GM19324 (cell line): Measurements from ENCODE around the gene NRXN2.

ENCODE experiments used
- ATAC-seq: cut with Tn5 transposase; IDR thresholded peaks from one replicate; pipeline ENCODE4 v1.9.1; 2021; ENCODE audit warnings: mild to moderate bottlenecking, moderate library complexity; ENCODE audit not compliant: unreplicated experiment, low FRiP score

NRXN2 gene

DNA sequence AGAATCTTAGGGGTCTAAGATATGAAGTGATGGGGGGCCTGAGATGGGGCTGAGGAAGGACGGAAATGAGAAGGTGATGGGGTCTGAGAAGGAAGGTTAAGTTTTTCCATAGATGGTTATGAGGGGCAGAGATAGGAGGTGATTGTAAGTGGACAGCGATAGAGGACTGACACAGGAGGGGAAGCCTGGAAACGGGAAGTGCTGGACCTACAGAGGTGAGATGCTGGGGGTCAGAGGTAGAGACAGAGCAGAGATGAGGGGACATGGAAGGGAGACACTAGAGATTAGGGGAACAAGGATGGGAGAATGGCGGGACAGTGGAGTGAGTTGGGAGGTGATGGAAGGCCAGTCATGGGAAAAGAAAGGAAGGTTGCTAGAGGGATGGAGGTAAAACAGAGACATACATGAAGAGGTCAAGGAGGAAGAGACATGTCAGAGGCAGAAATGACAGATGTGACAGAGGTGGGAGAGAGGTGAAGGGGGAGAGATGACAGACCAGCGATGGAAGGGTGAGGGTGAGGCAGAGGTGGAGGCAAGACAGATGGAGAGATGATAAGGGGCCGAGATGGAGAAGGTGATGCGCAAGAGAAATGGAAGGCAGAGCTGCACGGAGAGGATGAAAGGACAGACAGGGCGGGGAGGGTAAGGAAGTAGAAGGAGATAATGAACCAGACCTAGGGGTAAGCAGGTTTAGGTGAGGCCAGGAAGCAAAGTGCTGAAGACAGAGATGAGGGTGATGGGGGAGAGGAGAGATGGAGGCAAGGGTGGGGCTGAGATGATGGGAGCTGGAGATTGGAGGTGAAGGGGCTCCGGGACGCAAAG is 81.2 kb downstream of the NRXN2 start:
- ATAC-seq: no peak

- no peak for ATAC-seq
These were observed 83.1 kb downstream of the NRXN2 start for GRCh38 chr11:64639885-64640284.

- no peak for ATAC-seq
These were observed 84.2 kb downstream of the NRXN2 start for GRCh38 chr11:64638829-64639228.

GRCh38 chr11:64638018-64638665 is 84.9 kb downstream of the NRXN2 start:
- ATAC-seq: no peak

- no peak for ATAC-seq
These were observed 85.5 kb downstream of the NRXN2 start for GRCh38 chr11:64637334-64638017.

- ATAC-seq: no peak
These were observed 89.3 kb downstream of the NRXN2 start for GRCh38 chr11:64633555-64634159.

GRCh38 chr11:64632654-64633053 is 90.3 kb downstream of the NRXN2 start:
- ATAC-seq: no peak

- no peak for ATAC-seq
These were observed 90.8 kb downstream of the NRXN2 start for GRCh38 chr11:64632237-64632636.

DNA sequence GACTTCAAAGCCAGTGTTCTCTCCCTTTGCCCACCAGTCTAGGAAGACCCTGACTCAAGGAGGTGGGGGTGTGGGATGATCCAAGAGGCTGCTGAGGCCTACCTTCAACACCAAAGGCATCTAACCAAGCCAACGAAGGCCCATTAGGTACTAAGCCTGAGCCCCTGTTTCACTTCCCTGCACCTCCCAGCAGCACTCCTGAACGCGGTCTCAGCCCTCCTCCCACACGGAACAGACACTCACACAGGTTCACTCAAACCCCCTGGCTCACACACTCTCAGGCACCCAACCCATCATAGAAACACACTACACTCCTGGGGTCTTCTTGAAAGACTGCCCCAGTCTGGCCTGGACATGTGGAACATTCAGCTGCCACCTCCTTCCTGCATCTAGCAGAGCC is 91.3 kb downstream of the NRXN2 start:
- no peak for ATAC-seq

DNA sequence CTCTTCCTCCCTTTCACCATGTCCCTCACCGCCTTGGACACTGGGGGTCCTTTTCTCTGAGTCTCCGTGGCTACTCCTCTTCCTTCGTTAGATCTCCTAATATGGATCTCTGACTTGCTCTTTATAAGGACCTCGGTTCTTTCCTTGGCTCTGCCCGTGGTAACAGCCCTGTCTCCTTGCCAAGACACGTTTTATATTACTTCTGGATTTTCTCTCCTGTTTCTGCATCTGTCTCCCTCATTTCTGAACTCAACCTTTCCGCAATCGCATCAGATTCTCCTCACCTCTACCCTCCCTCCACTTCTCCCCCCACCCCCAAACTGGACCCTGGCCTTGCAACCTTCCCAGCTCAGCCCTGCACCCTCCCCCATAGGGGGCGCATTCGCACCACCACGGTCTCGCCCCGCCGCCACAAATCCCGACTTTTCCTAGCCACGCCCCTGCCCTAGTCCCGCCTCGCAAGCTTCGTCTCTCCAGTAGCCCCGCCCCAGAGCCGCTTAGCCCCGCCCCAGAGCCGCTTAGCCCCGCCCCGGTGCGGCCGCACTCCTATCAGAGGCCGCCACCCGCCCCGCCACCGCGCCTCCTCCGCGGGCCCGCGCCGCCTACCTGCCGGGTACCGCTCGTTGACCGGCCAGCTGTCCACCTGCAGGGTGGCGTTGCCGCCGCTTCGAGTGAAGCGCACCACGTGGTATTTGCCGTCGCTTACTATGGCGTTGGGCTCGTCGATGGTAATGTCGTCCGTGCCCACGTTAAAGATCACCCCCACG is 93.0 kb downstream of the NRXN2 start:
- ATAC-seq: no peak

GRCh38 chr11:64629103-64629502 is 93.9 kb downstream of the NRXN2 start:
- ATAC-seq: no peak

DNA sequence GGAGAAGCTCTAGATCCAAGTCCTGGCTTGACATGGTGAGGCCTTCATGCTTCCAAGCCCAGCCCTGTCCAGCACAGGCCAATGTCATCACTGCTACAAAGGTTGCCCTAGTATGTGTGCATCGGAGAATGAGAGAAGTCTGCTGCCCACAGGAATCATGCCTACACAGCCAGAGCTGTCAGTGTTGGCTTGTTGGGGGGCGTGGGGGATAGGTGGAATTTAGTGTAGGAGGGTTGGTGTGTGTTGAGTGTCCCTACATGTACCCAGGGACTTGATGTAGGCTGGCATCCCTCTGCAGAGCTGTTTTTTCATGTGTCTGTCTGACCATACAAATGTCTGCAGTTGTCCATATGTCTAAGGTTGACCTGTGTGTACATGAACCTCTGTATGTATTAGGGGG is 94.4 kb downstream of the NRXN2 start:
- ATAC-seq: no peak

DNA sequence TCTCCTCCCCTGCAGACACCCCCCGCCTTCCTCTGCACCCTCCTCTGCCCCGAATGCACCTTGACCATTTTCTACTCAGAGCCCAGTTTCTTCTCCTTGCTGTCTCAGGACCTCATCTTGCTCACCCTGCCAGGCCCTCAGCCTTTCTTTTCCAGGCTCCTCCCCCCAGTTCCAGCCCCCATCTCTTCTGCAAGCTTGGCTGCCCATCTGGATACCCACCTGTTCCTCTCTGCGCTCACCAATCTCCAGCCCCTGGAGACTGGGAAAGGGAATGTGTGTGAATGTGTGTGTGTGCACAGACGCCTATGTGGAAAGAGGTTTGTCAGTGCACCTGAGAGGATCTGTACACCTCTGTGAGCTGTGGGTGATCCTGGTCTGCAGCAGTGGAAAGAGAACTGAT is 95.6 kb downstream of the NRXN2 start:
- ATAC-seq: no peak

- no peak for ATAC-seq
These were observed 96.4 kb downstream of the NRXN2 start for GRCh38 chr11:64626637-64627036.

DNA sequence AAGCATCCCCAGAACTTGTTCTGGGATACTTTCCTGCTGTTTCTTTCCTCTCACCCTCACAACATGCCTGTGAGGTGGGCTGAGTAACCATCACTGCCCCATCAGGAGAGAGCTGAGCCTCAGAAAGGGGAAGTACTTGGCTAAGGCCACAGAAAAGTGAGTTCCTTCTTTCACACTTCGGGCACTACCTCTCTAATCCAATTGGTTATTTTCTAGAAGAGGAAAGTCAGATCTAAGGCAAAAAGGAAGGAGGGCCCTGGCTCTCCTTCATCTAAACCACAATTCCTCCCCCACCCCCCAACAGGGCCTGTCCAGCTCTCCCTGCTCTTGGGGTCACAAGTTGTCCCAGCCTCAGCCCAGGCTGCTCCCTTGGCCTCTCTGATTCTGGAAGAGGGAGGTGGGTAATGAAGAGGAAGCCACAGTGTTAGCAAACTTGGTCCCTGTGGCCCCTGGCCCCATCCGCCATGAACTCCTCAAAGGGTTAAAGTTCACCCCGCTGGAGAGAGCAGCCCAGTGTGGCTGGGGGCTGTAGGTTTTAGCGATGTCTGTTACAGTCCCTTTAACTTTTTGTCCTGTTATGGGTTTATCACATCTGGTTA is 98.0 kb downstream of the NRXN2 start:
- no peak for ATAC-seq

DNA sequence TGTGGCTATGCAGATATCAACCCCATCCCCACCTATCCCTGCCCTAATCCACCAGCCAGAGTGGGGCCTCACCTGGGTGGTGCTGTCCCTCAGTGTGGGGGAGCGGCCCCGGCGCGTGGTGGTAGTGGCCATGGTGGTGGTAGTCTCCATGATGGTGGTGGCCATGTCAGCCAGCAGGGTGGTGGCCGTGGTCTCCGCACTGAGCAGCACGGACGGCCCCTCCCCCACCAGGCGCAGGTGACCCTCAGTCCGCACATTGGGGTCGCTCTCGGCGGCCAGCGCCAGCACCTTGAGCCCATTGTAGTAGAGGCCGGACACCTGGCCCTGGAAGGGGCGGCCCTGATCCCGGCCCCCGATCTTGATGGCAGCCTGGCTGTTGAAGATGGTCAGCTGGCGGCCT is 100.3 kb downstream of the NRXN2 start:
- ATAC-seq: no peak

DNA sequence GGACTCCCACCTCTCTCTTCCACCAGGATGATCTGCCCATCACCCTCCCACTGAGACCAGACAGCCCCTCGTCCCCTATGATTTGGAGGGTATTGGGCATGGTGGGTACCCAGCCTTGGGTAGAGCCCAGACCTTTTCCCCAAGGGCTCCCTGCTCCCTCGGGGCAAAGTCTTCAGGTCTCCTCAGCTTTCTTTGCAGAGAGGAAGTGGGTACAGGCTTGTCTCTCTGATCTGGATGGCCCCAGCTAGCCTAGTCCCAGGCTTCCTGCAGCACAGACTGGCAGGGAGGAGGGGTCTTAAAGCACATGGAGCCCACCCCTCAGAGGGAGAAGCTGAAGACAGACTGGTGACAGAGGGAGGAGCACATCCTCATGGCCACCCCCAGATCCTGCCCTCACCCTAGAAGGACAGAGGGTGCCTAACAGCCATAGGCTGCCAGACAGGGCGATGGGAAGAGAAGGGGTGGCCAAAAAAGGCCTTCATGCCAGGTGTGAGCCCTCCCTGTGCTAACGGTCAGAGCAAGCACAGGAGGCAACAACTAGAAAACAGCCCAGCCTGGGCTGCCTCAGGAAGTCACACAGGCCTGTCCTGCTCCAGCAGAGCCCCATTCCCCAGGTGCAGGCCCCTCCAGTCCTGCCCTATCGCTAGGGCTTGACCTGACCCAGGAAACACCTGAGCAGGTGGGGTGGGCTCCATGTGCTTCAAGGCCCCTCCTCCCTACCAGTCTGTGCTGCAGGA is 101.5 kb downstream of the NRXN2 start:
- ATAC-seq: no peak

DNA sequence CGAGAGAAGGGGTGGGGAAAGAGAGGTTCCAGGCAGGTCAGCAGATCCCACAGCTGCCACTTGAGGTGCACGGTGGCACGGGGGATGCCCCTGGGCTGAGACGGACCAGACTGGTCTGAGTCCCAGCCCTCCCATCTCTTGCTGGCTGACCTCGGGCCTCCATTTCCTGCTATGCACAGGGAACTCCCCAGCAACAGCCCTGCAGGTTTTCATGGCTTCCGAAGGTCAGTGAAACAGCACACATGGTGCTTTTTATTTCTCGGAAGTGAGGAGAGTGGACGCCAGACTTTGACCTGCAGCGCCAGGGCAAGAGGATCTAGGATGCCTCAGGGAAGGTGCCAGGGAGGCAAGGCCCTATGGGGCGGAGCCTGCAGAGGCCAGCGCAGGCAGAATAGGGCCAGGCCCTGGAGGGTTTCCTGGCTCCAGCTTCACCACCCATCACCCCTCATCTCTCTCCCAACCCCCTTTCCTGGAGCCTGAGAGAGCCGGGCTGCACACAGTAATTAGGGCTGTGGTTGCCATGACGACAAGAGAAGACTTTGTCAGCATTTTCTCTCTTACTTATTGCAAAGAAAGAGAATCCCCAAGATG is 102.5 kb downstream of the NRXN2 start:
- ATAC-seq: no peak

DNA sequence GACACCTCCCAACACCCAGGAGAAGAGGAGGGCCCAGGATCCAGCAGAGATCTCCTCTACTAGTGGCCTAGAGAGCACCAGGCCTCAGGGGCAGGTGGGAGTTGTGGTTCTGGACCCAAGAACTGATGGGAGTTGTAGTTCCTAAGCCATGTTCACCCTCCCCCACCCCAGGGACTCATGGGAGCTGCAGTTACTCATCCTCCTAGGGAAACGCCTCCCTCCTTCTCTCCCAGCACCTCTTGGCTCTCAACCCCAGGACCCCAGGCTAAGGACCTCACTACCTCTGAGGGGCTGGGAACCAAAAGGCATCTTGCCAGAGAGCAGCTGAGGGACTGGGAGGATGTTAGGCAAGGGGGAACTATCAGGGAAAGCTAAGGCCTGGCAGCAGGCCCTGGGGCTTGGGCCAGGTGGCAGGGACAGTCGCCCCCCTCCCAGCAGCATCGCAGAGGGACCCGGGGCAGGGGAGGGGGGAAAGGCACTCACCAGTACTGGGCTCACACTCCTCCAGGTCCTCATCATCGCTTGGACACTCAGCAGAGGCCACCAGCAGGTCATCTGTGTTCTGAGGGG is 103.1 kb downstream of the NRXN2 start:
- no peak for ATAC-seq
